Mucosa of descending colon (tissue), 3 donors: ENCODE results near the gene CRYAA. TPM values are rescaled to one million over a fixed set of nuclear protein-coding genes. Genes with fewer than 3 reads are reported as not detected.

ENCODE experiments used
- ATAC-seq: fragments of 200-7000 bp; cut with Tn5 transposase; one replicate; pipeline ENCODE4 v1.9.1; 2020; ENCODE audit warnings: mild to moderate bottlenecking, moderate library complexity
- DNase-seq, 3 donors: peaks; one replicate each; pipeline ENCODE4 v3.0.0-alpha.2; 2020
- H3K36me3 ChIP-seq: fragments of 200-600 bp; one replicate; pipeline ENCODE4 v1.8.0; 2021; ENCODE audit warnings: low read depth, mild to moderate bottlenecking
- H3K4me1 ChIP-seq: fragments of 200-600 bp; one replicate; pipeline ENCODE4 v1.8.0; 2021; ENCODE audit warnings: low read depth, mild to moderate bottlenecking
- H3K4me3 ChIP-seq: fragments of 200-600 bp; one replicate; pipeline ENCODE4 v1.8.0; 2021; ENCODE audit warnings: mild to moderate bottlenecking
- H3K9me3 ChIP-seq: fragments of 200-600 bp; one replicate; pipeline ENCODE4 v1.8.0; 2021; ENCODE audit warnings: mild to moderate bottlenecking
- CTCF ChIP-seq: fragments of 200-600 bp; IDR thresholded peaks from one replicate; pipeline ENCODE4 v1.8.0; 2022; ENCODE audit warnings: antibody characterized with exemption, mild to moderate bottlenecking
- intact Hi-C, 2 donors: fragments of 100-400 bp; cut with DNase I in 1 of 2; cut with micrococcal nuclease in 1 of 2; formaldehyde crosslinking; loops; one replicate each; pipeline versions ENCODE4 v1.11.0 to v1.11.1; 2022; cut with DNase I, micrococcal nuclease
- total RNA-seq, 3 donors: library from RNA; stranded (reverse); fragmentation: NEBNext Ultra II Directional in 2 of 3; extraction: Animal tissue kit (Norgen Biotek cat#: 25700) in 2 of 3; gene quantifications; one replicate each; pipeline versions ENCODE4 v1.2.1 to v1.2.4, GENCODE V29; 2021 to 2023
- donor health status: DM: no; HTN: no; CAD: no; lungs with moderate emphysema.
- donor health status: DM: no; HTN: no; CAD: no.
- donor health status: DM: no; HTN: yes; CAD: no.

CRYAA gene
- total RNA-seq, 3 donors from 2014 or later: not detected

DNA sequence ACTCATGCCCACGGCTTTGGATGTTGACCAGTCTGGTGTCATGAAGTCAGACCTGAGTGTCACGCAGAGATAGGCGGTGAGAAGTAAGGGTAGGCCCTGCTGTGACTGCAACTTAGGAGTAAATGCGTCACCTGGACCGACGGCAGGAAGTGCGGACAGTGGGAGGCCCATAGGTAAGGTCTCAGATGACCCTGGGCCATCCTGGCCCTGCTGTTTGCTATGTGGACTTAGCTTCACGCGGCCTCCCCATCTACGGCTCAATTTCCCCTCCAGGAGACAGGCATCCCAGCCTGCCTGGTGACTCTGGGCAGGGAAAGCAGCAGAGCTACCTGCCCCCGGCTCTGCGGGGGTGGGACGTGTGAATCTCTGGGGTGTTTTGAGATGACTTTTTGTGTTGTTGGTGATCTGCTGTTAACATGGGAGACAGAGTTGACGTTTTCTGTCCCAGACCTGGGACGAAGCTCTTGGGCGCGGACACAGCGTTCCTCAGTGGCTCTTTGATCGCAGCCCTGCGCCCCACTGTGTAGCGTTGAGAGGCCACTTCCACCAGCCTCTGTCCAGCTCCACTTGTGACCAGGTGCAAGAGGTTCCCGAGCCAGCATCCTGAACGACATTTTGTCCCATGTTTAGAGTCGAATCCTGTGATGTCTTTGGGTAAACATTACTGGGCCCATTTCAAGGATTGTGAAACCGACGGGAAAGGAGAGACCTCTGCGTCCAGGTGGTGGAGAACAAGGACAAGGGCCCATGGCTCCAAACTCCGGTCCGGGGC lies 39.9 kb downstream of the CRYAA start:
- Histone ChIP-seq H3K4me1 (peaks cover 9% of the 10 kb centered on the region), H3K36me3 (no peaks in the 10 kb centered on the region), H3K9me3 (no peaks in the 10 kb centered on the region), H3K4me3 (no peak overlapping the region)
- intact Hi-C loops: no loop called here
- DNase-seq (peak in 2 of 3 donors; percentile 20 to 22), ATAC-seq (no peak)
- no peak for TF ChIP-seq CTCF

DNA sequence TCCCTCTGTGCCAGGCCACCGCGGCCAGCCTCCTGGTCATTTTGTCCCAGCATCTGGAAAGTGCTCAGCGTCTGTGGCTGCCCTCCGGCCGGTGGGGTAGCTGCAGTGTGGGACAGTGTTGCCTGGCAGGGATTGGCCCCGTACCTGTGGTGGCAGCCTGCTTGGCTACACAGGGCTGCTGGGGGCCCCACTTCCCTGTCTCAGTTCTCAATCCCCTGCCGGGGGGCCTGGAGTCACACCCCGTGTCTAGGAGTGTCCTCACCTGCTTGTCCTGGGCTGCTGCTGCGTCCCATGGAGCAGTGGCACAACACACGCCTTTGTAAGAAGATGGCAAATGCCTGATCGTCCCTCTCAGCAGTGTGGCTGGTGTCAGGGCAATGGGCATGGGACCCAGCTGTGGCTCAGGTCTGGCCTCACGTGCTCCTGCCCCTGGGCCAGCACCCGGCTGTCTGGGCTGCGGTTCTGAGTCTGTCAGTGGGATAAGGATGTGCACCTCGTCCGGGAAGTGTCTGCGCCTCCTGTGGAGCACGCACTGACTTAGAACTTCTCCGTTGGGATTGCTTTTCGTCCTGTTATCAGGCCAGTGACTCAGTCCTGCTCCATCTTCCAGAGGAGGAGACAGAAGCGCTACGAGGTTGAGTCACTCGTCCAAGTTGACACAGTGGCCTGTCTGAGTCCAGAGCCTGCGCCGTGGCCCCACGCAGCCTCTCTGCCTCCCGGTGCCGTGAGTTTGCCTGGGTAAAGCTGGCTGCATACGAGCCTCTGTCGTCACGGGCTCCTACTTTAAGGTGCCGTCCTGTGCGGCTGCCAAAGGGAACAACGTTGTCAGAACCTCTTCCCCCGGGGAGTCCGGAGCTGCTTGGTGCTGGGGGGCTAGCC lies 41.0 kb downstream of the CRYAA start:
- Histone ChIP-seq H3K4me1 (peaks cover 9% of the 10 kb centered on the region), H3K4me3 (no peak overlapping the region), H3K36me3 (no peaks in the 10 kb centered on the region), H3K9me3 (no peaks in the 10 kb centered on the region)
- TF ChIP-seq CTCF: no peak
- ATAC-seq: no peak
- DNase-seq: peak in 2 of 3 donors; percentile 25 to 41
- intact Hi-C loops: no loop called here

DNA sequence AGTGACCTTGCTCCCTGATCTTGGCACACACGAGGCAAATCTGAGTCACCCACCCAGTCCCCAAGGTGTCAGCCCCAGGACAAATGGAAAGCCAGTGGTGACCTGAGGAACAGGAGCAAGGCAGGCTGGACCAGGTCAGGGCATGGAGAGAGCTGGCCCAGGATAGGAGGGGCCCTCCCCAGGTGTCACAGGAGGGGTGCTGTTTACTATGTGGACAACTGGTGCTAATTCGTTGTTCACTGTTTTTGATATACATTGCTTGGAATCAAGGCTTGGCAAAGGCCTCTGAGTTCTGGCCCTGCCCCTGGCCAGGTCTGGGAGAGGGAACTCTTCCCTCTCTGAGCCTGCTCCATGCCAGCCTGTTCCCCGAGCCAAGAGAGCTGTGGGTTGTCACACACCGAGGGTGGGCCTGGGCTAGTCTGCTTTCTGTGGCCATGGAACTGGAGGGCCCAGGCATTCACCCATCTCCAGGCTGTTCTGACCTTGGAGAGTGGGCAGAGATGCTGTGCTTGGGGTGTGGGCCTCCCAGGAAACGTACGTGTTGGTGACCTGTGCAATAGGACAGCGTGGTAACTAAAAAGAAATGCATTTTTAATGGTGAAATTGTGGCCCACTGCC lies 41.8 kb downstream of the CRYAA start:
- DNase-seq: peak in 2 of 3 donors; percentile 25 to 42

GRCh38 chr21:43211072-43211759 lies 42.4 kb downstream of the CRYAA start:
- intact Hi-C loops: no loop called here
- ATAC-seq (peak; percentile 95), DNase-seq (peak; percentile 84 to 86 (median 85))
- no peaks in the 10 kb centered on the region for H3K9me3 ChIP-seq
- peaks cover 9% of the 10 kb centered on the region for H3K4me1 ChIP-seq
- no peaks in the 10 kb centered on the region for H3K36me3 ChIP-seq
- H3K4me3 ChIP-seq: no peak overlapping the region
- TF ChIP-seq CTCF: no peak

More for the DNA sequence above, 41.8 kb downstream of the CRYAA start:
- no peaks in the 10 kb centered on the region for H3K9me3 ChIP-seq
- H3K4me3 ChIP-seq: no peak overlapping the region
- peak; percentile 5 for ATAC-seq
- intact Hi-C loops: no loop called here
- TF ChIP-seq CTCF: no peak
- H3K36me3 ChIP-seq: no peaks in the 10 kb centered on the region
- H3K4me1 ChIP-seq: peaks cover 9% of the 10 kb centered on the region

GRCh38 chr21:43211760-43212115 lies 42.9 kb downstream of the CRYAA start:
- intact Hi-C loops: no loop called here
- ATAC-seq: peak; percentile 36
- no peak overlapping the region for H3K4me3 ChIP-seq

More at GRCh38 chr21:43211760-43212115, 42.9 kb downstream of the CRYAA start:
- DNase-seq: peak; percentile 12 to 56 (median 50)
- Histone ChIP-seq H3K4me1 (peaks cover 9% of the 10 kb centered on the region), H3K36me3 (no peaks in the 10 kb centered on the region), H3K9me3 (no peaks in the 10 kb centered on the region)
- no peak for TF ChIP-seq CTCF
